Measurements from ENCODE around the gene KDM4C.

- TF ChIP-seq, protein P1, sequence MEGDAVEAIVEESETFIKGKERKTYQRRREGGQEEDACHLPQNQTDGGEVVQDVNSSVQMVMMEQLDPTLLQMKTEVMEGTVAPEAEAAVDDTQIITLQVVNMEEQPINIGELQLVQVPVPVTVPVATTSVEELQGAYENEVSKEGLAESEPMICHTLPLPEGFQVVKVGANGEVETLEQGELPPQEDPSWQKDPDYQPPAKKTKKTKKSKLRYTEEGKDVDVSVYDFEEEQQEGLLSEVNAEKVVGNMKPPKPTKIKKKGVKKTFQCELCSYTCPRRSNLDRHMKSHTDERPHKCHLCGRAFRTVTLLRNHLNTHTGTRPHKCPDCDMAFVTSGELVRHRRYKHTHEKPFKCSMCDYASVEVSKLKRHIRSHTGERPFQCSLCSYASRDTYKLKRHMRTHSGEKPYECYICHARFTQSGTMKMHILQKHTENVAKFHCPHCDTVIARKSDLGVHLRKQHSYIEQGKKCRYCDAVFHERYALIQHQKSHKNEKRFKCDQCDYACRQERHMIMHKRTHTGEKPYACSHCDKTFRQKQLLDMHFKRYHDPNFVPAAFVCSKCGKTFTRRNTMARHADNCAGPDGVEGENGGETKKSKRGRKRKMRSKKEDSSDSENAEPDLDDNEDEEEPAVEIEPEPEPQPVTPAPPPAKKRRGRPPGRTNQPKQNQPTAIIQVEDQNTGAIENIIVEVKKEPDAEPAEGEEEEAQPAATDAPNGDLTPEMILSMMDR (IDR thresholded peaks at IDR 0.05; ENCODE audit: insufficient read depth, low read length, poor library complexity, severe bottlenecking) = no peak
- no peak for TF ChIP-seq EZH2phosphoT487 (conservative IDR thresholded peaks at IDR 0.05; ENCODE audit: low read length)
Measured at GRCh38 chr9:7146582-7146981, 388.8 kb downstream of the KDM4C start.

Measured in SU-DHL-6 (cell line).